ENCODE results near the gene COL16A1. TPM values are rescaled to one million over a fixed set of nuclear protein-coding genes. Genes with fewer than 3 reads are reported as not detected.

The COL16A1 gene
- total and polyA plus RNA-seq, 7 experiments from 2014 or later: 0.31 to 0.37 TPM; not detected in 5

DNA sequence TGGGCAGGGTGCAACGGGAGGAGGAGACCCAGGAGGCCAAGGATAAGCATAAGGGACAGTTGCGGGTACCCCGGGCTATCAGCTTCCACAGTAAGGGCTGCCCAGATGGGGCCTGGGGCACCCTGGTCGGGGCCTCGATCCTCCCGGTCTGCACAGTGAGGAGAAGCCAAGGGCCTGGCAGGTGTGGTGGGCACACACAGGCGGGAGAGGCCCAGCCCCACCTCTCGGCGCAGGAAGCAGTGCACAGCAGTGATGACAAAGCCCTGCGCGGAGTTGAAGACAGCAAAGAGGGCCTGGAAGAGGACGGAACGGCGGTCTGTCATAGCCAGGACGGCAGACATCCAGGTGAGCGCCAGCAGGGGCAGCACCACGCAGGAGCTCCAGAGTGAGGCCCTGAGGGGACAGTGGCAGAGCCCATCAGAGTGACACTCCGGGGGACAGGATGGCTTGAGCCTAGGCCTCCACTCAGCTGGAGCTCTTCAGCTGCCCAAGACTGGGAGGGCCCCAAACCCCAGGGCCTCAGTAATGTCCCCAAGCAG is 29.0 kb upstream of the COL16A1 start:
- Histone ChIP-seq H3K27ac (ENCODE audit: low read depth, low read length) (no peak overlapping the region), H3K9me3 (ENCODE audit: control insufficient read depth in 2 of 3, low read length in 3 of 3) (no peaks in the 10 kb centered on the region), H3K4me1 (ENCODE audit: control insufficient read depth in 2 of 2, insufficient read depth in 2 of 2, low read length in 2 of 2) (no peaks in the 10 kb centered on the region), H3K27me3 (ENCODE audit: control insufficient read depth in 2 of 2, insufficient read depth in 2 of 2, low read length in 2 of 2) (no peaks in the 10 kb centered on the region), H3K36me3 (ENCODE audit: control insufficient read depth in 2 of 3, insufficient read depth in 3 of 3, low read length in 3 of 3) (no peaks in the 10 kb centered on the region), H3K4me3 (ENCODE audit: low read length) (no peak overlapping the region)
- no peak for ATAC-seq
- ChIA-PET POLR2A (no interaction called here), CTCF (no interaction called here)
- Mint-ChIP-seq H3K9me3 (no peaks in the 10 kb centered on the region), H3K36me3 (no peaks in the 10 kb centered on the region), H3K4me1 (peaks cover 0 to 11% (median 6%) of the 10 kb centered on the region in 7 donors), H3K27ac (no peak overlapping the region), H3K27me3 (no peaks in the 10 kb centered on the region), H3K4me3 (no peak overlapping the region)
- intact Hi-C loops (cut with micrococcal nuclease): no loop called here
- DNase-seq: no peak

DNA sequence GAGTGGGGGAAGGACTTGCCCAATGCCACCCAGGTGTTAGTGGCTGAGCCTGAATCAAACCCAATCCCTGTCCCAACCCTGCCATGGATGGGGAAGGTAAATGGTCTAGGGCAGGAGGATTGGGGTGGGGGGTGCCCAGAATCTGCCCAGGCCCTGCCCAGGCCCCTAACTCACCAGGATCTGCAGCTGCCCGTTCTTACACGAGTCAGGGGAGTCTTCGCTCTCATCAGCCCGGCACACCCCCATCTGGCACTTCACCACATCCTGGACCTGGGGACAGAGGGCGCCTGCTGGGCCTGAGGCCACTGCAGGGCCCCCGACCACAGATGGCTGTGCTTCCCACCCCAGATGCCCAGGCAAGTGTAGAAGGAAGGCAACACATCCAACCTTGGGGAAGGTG is 28.5 kb upstream of the COL16A1 start:
- Mint-ChIP-seq H3K4me1 (peaks cover 0 to 11% (median 5%) of the 10 kb centered on the region in 7 donors), H3K4me3 (no peak overlapping the region), H3K36me3 (no peaks in the 10 kb centered on the region), H3K27ac (no peak overlapping the region), H3K27me3 (no peaks in the 10 kb centered on the region), H3K9me3 (no peaks in the 10 kb centered on the region)
- intact Hi-C loops (cut with micrococcal nuclease): no loop called here
- H3K36me3 ChIP-seq (ENCODE audit: control insufficient read depth in 2 of 3, insufficient read depth in 3 of 3, low read length in 3 of 3): no peaks in the 10 kb centered on the region
- H3K27me3 ChIP-seq (ENCODE audit: control insufficient read depth in 2 of 2, insufficient read depth in 2 of 2, low read length in 2 of 2): no peaks in the 10 kb centered on the region
- ATAC-seq (no peak), DNase-seq (no peak)
- no peak overlapping the region for H3K4me3 ChIP-seq (ENCODE audit: low read length)
- H3K4me1 ChIP-seq (ENCODE audit: control insufficient read depth in 2 of 2, insufficient read depth in 2 of 2, low read length in 2 of 2): no peaks in the 10 kb centered on the region
- ChIA-PET CTCF (no interaction called here), POLR2A (no interaction called here)
- no peak overlapping the region for H3K27ac ChIP-seq (ENCODE audit: low read depth, low read length)
- H3K9me3 ChIP-seq (ENCODE audit: control insufficient read depth in 2 of 3, low read length in 3 of 3): no peaks in the 10 kb centered on the region

DNA sequence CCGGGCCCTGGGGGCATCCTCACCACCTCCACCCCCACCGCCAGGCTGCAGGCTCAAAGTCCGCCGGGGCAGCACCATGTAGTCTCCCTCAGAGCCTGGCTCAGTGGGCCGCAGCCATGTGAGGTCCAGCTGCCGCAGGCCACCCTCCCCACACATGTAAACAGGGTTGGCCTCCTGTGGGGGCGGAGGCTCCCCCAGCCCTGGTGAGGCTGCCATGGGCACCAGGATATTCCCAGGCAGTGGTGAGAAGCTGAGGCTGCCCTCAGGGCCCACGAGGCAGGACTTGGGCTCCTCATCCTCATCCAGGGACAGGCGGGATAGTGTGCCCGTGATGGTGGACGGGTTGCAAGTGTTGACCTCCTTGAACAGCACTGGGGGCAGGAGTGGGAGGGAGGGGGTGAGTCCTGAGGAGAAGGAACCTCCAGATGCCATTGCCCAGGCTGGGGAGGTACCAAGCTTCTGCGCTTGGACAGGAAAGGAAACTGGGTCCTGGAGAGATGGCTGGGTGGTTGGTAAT is 27.3 kb upstream of the COL16A1 start:
- POLR2A ChIA-PET: no interaction called here
- H3K27ac Mint-ChIP-seq: no peak overlapping the region
- H3K4me1 ChIP-seq (ENCODE audit: control insufficient read depth in 2 of 2, insufficient read depth in 2 of 2, low read length in 2 of 2): no peaks in the 10 kb centered on the region
- H3K4me1 Mint-ChIP-seq: peaks cover 0 to 2% (median 0%) of the 10 kb centered on the region in 7 donors
- no peaks in the 10 kb centered on the region for H3K9me3 ChIP-seq (ENCODE audit: control insufficient read depth in 2 of 3, low read length in 3 of 3)
- H3K27me3 ChIP-seq (ENCODE audit: control insufficient read depth in 2 of 2, insufficient read depth in 2 of 2, low read length in 2 of 2): no peaks in the 10 kb centered on the region
- no peak overlapping the region for H3K4me3 Mint-ChIP-seq
- intact Hi-C loops (cut with micrococcal nuclease): no loop called here
- no peak for DNase-seq
- no peaks in the 10 kb centered on the region for H3K36me3 Mint-ChIP-seq
- no peaks in the 10 kb centered on the region for H3K27me3 Mint-ChIP-seq
- CTCF ChIA-PET: no interaction called here
- no peak overlapping the region for H3K4me3 ChIP-seq (ENCODE audit: low read length)
- H3K27ac ChIP-seq (ENCODE audit: low read depth, low read length): no peak overlapping the region
- H3K9me3 Mint-ChIP-seq: no peaks in the 10 kb centered on the region
- no peaks in the 10 kb centered on the region for H3K36me3 ChIP-seq (ENCODE audit: control insufficient read depth in 2 of 3, insufficient read depth in 3 of 3, low read length in 3 of 3)
- ATAC-seq: no peak

- Histone ChIP-seq H3K27me3 (ENCODE audit: control insufficient read depth in 2 of 2, insufficient read depth in 2 of 2, low read length in 2 of 2) (no peaks in the 10 kb centered on the region), H3K27ac (ENCODE audit: low read depth, low read length) (no peak overlapping the region), H3K4me3 (ENCODE audit: low read length) (no peak overlapping the region), H3K36me3 (ENCODE audit: control insufficient read depth in 2 of 3, insufficient read depth in 3 of 3, low read length in 3 of 3) (no peaks in the 10 kb centered on the region), H3K4me1 (ENCODE audit: control insufficient read depth in 2 of 2, insufficient read depth in 2 of 2, low read length in 2 of 2) (no peaks in the 10 kb centered on the region), H3K9me3 (ENCODE audit: control insufficient read depth in 2 of 3, low read length in 3 of 3) (no peaks in the 10 kb centered on the region)
- no peak overlapping the region for H3K4me3 Mint-ChIP-seq
- ChIA-PET POLR2A (interaction anchor here (1.0 kb wide), 1 partner anchor 14 kb away, joined by 3 read pairs; no protein-coding TSS in a partner anchor), CTCF (no interaction called here)
- H3K27me3 Mint-ChIP-seq: no peaks in the 10 kb centered on the region
- intact Hi-C loops (cut with micrococcal nuclease): no loop called here
- H3K27ac Mint-ChIP-seq: no peak overlapping the region
- H3K36me3 Mint-ChIP-seq: no peaks in the 10 kb centered on the region
- no peaks in the 10 kb centered on the region for H3K9me3 Mint-ChIP-seq
- no peak for ATAC-seq
- H3K4me1 Mint-ChIP-seq: no peaks in the 10 kb centered on the region
- DNase-seq: no peak
These were observed 26.7 kb upstream of the COL16A1 start for GRCh38 chr1:31730336-31731048.

- POLR2A ChIA-PET: no interaction called here
These were observed 24.0 kb upstream of the COL16A1 start for GRCh38 chr1:31727849-31728248.

DNA sequence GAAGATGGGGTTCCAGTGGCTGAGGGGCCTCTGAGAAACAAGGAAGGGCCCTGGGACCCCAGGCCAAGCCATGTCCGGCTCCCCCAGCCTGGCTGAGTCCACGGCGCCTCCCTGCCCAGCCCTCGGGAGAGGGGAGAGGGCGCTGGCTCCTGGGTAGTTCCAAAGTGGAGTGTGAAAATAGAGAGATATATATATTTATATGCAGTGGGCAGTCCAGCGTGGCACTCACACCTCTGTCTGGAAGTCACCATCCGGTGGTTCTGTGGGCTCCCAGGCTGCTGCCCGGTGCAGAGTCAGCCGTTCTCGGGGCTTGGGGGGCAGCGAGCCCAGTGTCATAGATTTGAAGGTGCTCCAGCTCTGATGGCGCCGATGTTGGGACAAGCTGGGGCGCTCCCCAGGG is 23.4 kb upstream of the COL16A1 start:
- no peaks in the 10 kb centered on the region for H3K36me3 ChIP-seq (ENCODE audit: control insufficient read depth in 2 of 3, insufficient read depth in 3 of 3, low read length in 3 of 3)
- intact Hi-C loops (cut with micrococcal nuclease): no loop called here
- ATAC-seq (no peak), DNase-seq (no peak)
- H3K36me3 Mint-ChIP-seq: no peaks in the 10 kb centered on the region
- ChIA-PET CTCF (interaction anchor here (0.6 kb wide), 2 partner anchors 27 to 93 kb away, joined by 3 read pairs; no protein-coding TSS in a partner anchor), POLR2A (no interaction called here)
- no peak overlapping the region for H3K27ac ChIP-seq (ENCODE audit: low read depth, low read length)
- no peaks in the 10 kb centered on the region for H3K27me3 ChIP-seq (ENCODE audit: control insufficient read depth in 2 of 2, insufficient read depth in 2 of 2, low read length in 2 of 2)
- peaks cover 0 to 6% (median 5%) of the 10 kb centered on the region in 5 donors for H3K27me3 Mint-ChIP-seq
- no peaks in the 10 kb centered on the region for H3K4me1 Mint-ChIP-seq
- no peaks in the 10 kb centered on the region for H3K9me3 ChIP-seq (ENCODE audit: control insufficient read depth in 2 of 3, low read length in 3 of 3)
- no peak overlapping the region for H3K27ac Mint-ChIP-seq
- no peak overlapping the region for H3K4me3 Mint-ChIP-seq
- H3K4me1 ChIP-seq (ENCODE audit: control insufficient read depth in 2 of 2, insufficient read depth in 2 of 2, low read length in 2 of 2): no peaks in the 10 kb centered on the region
- H3K9me3 Mint-ChIP-seq: peaks cover 0 to 5% (median 0%) of the 10 kb centered on the region in 11 donors
- no peak overlapping the region for H3K4me3 ChIP-seq (ENCODE audit: low read length)

More at GRCh38 chr1:31727849-31728248, 24.0 kb upstream of the COL16A1 start:
- intact Hi-C loops (cut with micrococcal nuclease): no loop called here
- ATAC-seq (no peak), DNase-seq (no peak)
- CTCF ChIA-PET: interaction anchor here (0.6 kb wide), 1 partner anchor 93 kb away, joined by 3 read pairs; no protein-coding TSS in a partner anchor
- Histone ChIP-seq H3K4me1 (ENCODE audit: control insufficient read depth in 2 of 2, insufficient read depth in 2 of 2, low read length in 2 of 2) (no peaks in the 10 kb centered on the region), H3K27me3 (ENCODE audit: control insufficient read depth in 2 of 2, insufficient read depth in 2 of 2, low read length in 2 of 2) (no peaks in the 10 kb centered on the region), H3K27ac (ENCODE audit: low read depth, low read length) (no peak overlapping the region), H3K4me3 (ENCODE audit: low read length) (no peak overlapping the region), H3K36me3 (ENCODE audit: control insufficient read depth in 2 of 3, insufficient read depth in 3 of 3, low read length in 3 of 3) (no peaks in the 10 kb centered on the region), H3K9me3 (ENCODE audit: control insufficient read depth in 2 of 3, low read length in 3 of 3) (no peaks in the 10 kb centered on the region)
- no peaks in the 10 kb centered on the region for H3K9me3 Mint-ChIP-seq
- no peak overlapping the region for H3K4me3 Mint-ChIP-seq
- no peaks in the 10 kb centered on the region for H3K36me3 Mint-ChIP-seq
- no peaks in the 10 kb centered on the region for H3K4me1 Mint-ChIP-seq
- H3K27ac Mint-ChIP-seq: no peak overlapping the region
- no peaks in the 10 kb centered on the region for H3K27me3 Mint-ChIP-seq

DNA sequence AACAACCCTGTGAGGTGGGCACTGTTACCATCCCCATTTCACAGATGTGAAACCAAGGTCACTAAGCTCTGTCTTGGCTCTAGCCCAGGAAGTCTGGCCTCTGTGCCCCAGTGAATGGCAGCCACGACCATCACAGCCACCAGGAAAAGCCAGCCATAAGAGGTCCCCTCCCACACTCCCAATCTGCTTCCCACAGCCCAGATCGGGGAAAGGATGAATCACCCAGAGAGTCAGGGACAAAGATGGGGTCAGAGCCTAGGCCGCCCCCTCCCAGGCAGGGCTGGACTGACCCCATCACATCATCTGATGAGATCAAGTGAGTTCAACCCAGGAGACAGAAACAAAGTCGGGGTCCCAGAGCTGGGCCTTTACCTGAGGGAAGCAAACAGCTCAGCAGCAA is 22.9 kb upstream of the COL16A1 start:
- Histone ChIP-seq H3K36me3 (ENCODE audit: control insufficient read depth in 2 of 3, insufficient read depth in 3 of 3, low read length in 3 of 3) (no peaks in the 10 kb centered on the region), H3K4me1 (ENCODE audit: control insufficient read depth in 2 of 2, insufficient read depth in 2 of 2, low read length in 2 of 2) (no peaks in the 10 kb centered on the region), H3K4me3 (ENCODE audit: low read length) (no peak overlapping the region), H3K9me3 (ENCODE audit: control insufficient read depth in 2 of 3, low read length in 3 of 3) (no peaks in the 10 kb centered on the region), H3K27me3 (ENCODE audit: control insufficient read depth in 2 of 2, insufficient read depth in 2 of 2, low read length in 2 of 2) (no peaks in the 10 kb centered on the region), H3K27ac (ENCODE audit: low read depth, low read length) (no peak overlapping the region)
- no peak for DNase-seq
- no peaks in the 10 kb centered on the region for H3K4me1 Mint-ChIP-seq
- H3K27me3 Mint-ChIP-seq: peaks cover 0 to 10% (median 8%) of the 10 kb centered on the region in 5 donors
- H3K36me3 Mint-ChIP-seq: no peaks in the 10 kb centered on the region
- H3K27ac Mint-ChIP-seq: no peak overlapping the region
- POLR2A ChIA-PET: no interaction called here
- CTCF ChIA-PET: interaction anchor here (0.6 to 0.8 kb wide), 2 partner anchors 10 to 27 kb away, joined by 3 read pairs; no protein-coding TSS in a partner anchor
- H3K4me3 Mint-ChIP-seq: no peak overlapping the region
- intact Hi-C loops (cut with micrococcal nuclease): no loop called here
- no peak for ATAC-seq
- H3K9me3 Mint-ChIP-seq: peaks cover 0 to 6% (median 0%) of the 10 kb centered on the region in 11 donors

All from naive thymus-derived CD4-positive, alpha-beta T cell (primary cell).